Activated T-helper 9 cell treated with anti-CD3 and anti-CD28 coated beads, Interleukin-2, amount 50 U/mL, for 16 hours (primary cell): ENCODE results near the gene ATG3.
"Not testable (repeated sequence)": the region's sequence is repeated elsewhere in the genome, so short reads cannot be mapped to it uniquely, and the experiment has no call there.

Experiments
- DNase-seq: peaks from one replicate; pipeline ENCODE4 v3.0.0-alpha.2; 2020; ENCODE audit warnings: low read depth

The ATG3 gene

DNA sequence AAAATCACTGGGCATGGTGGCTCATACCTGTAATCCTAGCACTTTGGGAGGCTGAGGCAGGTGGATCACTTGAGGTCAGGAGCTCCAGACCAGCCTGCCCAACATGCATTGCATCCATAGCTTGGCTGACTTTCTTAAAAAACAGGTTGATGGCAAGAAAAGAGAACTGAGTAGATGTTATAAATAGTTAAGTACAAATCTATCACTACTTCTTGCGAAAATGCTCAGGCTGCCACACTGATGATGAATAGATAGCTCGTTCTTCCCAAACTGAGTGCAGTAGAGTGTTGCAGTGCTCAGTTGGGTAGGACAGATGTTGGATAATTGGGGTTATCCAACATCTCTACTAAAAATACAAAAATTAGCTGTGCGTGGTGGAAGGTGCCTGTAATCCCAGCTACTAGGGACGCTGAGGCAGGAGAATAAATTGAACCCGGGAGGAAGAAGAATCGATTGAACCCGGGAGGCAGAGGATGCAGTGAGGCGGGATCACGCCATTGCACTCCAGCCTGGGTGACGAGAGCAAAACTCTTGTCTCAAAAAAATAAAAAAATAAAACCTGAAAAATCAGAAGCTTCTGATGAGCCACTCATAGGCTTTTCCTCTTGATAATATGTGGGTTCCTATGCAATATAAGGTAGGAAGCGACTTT is 63.7 kb downstream of the ATG3 start:
- no peak for DNase-seq

DNA sequence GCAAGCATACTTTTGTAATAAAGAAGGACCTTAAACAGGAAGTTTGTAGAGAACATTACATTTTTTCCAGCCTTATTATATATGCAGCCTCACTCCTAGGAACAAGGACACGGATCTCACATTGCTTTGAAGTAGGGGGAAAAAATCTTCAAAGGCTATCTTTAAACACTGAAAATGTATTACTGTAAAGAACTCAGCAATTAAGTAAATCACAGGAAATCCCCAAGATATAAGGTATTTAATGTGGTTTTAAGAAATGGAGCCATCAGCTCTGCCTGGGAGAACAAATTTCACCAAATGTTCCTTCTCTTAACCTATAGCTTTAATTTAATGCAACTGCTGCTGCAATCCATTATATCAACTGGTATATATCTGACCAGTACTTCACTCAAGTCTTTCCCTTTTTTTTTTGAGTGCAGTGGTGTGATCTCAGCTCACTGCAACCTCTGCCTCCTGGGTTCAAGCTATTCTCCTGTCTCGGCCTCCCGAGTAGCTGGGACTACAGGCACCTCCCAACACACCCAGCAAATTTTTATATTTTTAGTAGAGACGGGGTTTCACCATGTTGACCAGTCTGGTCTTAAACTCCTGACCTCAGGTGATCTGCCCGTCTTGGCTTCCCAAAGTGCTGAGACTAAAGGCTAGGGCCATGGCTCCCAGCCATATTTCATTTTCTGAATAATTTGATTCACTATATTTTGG is 65.2 kb downstream of the ATG3 start:
- DNase-seq: no peak

DNA sequence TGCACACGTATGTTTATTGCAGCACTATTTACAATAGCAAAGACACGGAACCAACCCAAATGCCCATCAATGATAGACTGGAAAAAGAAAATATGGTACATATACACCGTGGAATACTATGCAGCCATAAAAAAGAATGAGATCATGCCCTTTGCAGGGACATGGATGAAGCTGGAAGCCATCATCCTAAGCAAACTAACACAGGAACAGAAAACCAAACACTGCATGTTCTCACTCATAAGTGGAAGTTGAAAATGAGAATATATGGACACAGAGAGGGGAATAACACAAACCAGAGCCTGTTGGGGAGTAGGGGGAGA is 67.4 kb downstream of the ATG3 start:
- not testable (repeated sequence) for DNase-seq

DNA sequence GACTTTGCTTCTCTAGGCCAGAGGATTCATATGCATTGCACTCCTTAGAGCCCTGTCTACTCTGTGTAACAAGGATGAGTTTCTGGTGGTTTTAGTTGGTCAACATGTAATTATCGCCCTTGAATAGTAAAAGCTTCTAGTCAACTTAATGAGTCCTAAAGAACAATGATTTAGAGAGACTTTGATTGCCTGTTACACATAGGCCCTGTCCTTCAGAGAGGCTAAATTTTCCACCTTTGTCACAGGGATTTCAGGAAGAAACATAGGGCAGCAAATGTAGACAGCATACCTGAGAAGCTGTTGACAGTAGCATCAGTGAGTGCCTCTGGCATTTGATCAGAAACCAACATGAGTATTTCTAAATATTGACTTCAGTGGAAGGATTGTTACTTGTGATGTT is 69.6 kb downstream of the ATG3 start:
- DNase-seq: no peak

DNA sequence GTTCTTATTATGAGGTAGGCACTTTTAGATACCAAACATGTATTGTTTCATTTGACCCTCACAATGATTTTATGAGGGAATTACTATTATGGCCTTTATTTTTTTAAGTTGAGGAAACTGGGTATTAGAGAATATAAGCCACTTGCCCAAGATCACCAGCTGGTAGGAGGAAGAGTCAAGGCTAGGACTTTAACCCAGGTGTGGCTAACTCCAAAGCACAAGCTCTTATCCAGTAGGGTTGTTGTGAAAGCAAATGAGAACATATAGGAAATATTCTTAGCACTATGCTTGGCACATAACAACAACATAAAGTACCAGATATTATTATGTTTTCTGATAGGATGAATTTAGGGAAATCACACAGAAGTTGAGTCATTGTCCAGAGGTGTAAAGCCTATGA is 70.4 kb downstream of the ATG3 start:
- DNase-seq: no peak

DNA sequence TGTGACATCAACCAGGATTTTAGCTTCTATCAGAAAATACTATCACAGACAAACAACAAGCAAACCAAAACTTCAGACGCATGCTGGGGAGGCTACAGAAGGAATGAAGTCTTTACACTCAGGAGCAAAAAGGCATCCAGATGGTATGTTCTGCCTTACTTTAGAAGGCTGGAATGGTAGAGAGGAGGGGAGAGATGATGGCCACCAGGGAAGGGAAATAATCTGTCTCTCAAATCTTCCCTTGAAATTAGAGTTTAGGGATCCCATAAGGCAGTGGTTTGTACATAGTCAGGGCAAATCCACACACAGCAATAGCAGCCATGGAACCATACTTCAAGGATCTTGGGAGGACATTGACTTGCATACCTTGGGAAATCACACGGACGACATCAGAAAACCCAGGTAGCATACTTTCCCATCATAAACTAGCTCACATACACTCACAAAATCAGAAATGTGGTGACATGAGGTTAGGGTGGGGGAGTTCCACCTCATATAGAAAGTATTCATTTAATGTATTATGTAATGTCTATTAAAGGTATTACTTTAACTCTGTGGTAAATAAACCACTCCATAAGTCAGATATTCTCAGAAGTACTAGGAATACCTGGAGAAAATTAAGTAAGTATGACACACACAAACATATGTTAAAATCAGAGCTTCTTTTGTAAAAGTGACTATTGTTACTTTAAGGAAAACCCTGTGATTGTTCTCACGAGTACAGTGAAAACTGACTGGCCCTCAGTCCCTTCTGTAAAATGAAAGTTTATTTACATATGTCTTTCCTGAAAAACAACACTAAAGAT is 71.9 kb downstream of the ATG3 start:
- DNase-seq: no peak

DNA sequence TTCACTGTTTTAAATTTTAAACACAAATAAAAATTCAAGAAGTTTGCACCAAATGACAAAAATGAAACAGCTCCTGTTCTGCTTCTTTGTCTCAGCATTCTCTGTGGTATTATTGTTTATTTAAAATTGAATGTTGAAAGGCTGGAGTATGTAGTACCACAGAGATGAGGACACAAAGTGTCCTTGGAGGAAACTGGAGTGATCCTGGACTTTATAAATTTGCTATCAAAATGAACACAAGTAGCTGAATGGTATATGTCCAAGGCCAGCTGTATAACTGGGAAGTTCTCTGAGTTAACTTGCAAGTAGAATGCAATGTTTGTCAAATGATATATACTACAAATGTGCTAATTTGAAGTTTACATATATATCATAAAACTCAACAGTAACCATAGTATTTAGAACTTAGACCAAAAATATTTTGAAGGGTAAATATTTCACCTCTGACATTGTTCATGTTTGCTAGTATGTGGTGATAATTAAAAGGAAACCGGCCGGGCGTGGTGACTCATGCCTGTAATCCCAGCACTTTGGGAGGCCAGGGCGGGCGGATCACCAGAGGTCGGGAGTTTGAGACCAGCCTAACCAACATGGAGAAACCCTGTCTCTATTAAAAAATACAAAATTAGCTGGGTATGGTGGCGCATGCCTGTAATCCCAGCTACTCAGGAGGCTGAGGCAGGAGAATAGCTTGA is 74.8 kb downstream of the ATG3 start:
- no peak for DNase-seq

DNA sequence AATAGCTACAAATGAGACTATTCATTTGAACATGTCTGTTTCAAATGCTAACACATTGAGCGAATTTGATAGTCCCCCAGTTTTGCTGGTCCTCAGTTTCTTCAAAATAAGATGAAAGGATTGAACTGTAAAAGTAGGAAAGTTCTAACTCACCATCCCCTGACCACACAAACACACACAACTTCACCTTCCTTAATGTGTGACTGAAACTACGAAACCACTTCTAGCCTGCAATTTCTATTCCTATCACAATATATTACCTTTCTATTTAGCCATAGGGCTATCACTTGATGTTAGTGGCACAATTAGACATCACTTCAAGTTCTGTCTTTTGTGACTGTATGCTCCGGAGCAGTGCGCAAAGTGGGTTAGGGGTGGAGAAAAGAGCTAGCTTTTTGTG is 77.4 kb downstream of the ATG3 start:
- no peak for DNase-seq

DNA sequence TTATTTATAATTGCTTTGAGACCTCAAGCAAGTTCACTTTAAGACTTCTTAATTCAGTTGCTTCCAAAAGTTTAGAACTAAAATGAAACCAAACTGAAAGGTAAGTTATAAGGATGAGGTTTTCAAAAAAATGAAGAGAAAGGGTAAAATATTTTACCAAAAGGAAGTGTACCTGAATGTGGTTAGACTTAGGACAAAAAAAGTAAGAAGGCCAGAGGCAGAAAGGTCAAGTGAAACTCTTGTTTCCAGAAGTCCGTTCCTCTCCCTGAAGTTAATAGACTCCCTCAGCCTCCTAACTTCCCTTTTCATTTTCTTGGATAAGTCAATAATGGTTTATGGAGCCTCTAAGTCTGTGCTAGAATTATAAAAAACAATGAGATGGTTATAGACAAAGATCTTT is 79.1 kb downstream of the ATG3 start:
- DNase-seq: no peak
